ENCODE data around the gene SPEF2.

DNA sequence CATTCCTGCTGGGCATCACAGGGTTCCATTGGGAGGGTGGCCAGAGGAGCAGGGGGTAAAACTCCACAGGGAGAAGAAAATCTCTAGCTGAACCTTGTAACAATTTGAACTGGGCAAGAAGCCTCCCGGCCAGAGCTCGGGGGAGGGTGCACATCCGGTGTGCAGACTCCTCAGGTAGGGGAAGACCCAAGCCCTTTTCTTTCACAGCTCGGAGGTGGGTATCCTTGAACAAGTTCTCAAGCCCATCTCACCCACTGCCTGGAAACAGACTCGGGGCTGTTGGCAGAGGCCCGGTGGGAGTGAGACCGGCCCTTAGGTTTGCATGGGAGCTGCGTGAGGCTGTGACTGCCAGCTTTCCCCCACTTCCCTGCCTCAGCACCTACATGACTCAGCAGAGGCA lies 127.5 kb downstream of the SPEF2 start:
- TF ChIP-seq CTCF (IDR thresholded peaks at IDR 0.05), result no peak
- TF ChIP-seq POLR2A (IDR thresholded peaks at IDR 0.05), result no peak
